CD14-positive monocyte (primary cell): ENCODE data around the gene HSPG2. TPM values are rescaled to one million over a fixed set of nuclear protein-coding genes. Genes with fewer than 3 reads are reported as not detected.

Source experiments
- DNase-seq, 3 donors: peaks; one replicate each; pipeline ENCODE4 v3.0.0-alpha.2; 2011 to 2022
- H2AFZ ChIP-seq: 2 replicates; pipeline ENCODE4 v1.6.0; 2012; ENCODE audit warnings: mild to moderate bottlenecking, low read depth, low read length, inconsistent platforms; ENCODE audit not compliant: insufficient read depth, poor library complexity, severe bottlenecking
- H3K27ac ChIP-seq, 2 donors: 1 replicate in 1 of 2; 2 replicates in 1 of 2; pipeline ENCODE4 v1.5.1; 2012 to 2013; ENCODE audit warnings: low read length in 2 of 2, control low read depth in 1 of 2, inconsistent platforms in 1 of 2, low read depth in 1 of 2, mild to moderate bottlenecking in 1 of 2
- H3K27me3 ChIP-seq, 2 donors: one replicate each; pipeline versions ENCODE4 v1.6.0 to v1.6.1; 2011 to 2013; ENCODE audit warnings: low read length in 2 of 2; ENCODE audit not compliant: control insufficient read depth in 2 of 2, insufficient read depth in 2 of 2
- H3K36me3 ChIP-seq, 2 donors: replicated peaks in 1 of 2; 1 replicate in 1 of 2; 2 replicates in 1 of 2; pipeline versions ENCODE4 v1.5.1 to v1.6.1; 2012 to 2013; ENCODE audit warnings: low read length in 2 of 2, control low read depth in 1 of 2, inconsistent platforms in 1 of 2, mild to moderate bottlenecking in 1 of 2; ENCODE audit not compliant: insufficient read depth in 2 of 2, control insufficient read depth in 1 of 2
- H3K4me1 ChIP-seq, 2 donors: 1 replicate in 1 of 2; 2 replicates in 1 of 2; pipeline versions ENCODE4 v1.5.1 to v1.6.1; 2012 to 2013; ENCODE audit warnings: low read length in 2 of 2, control low read depth in 1 of 2, inconsistent platforms in 1 of 2, mild to moderate bottlenecking in 1 of 2, moderate library complexity in 1 of 2; ENCODE audit not compliant: insufficient read depth in 2 of 2, control insufficient read depth in 1 of 2
- H3K4me2 ChIP-seq: replicated peaks from 2 replicates; pipeline ENCODE3; 2012; ENCODE audit warnings: low read length, moderate library complexity, mild to moderate bottlenecking; ENCODE audit not compliant: poor library complexity, severe bottlenecking; ENCODE audit errors: extremely low read depth
- H3K4me3 ChIP-seq, 3 experiments: fragments of 200-600 bp in 1 of 3; sonication (generic) in 1 of 3; replicated peaks in 1 of 3; 1 replicate in 2 of 3; 2 replicates in 1 of 3; pipeline ENCODE4 v1.5.1; 2011 to 2013; ENCODE audit warnings: low read length in 3 of 3, mild to moderate bottlenecking in 3 of 3, control low read depth in 2 of 3, low read depth in 2 of 3, inconsistent platforms in 1 of 3, moderate library complexity in 1 of 3
- H3K79me2 ChIP-seq: 2 replicates; pipeline ENCODE4 v1.6.0; 2012; ENCODE audit warnings: mild to moderate bottlenecking, control low read depth, inconsistent platforms, low read length, moderate library complexity; ENCODE audit not compliant: insufficient read depth
- H3K9ac ChIP-seq: 2 replicates; pipeline ENCODE4 v1.6.0; 2017; ENCODE audit warnings: low read length, mild to moderate bottlenecking; ENCODE audit not compliant: insufficient read depth, poor library complexity, severe bottlenecking
- H3K9me3 ChIP-seq, 2 donors: replicated peaks in 1 of 2; 1 replicate in 1 of 2; 2 replicates in 1 of 2; pipeline versions ENCODE4 v1.5.1 to v1.6.1; 2012 to 2013; ENCODE audit warnings: low read length in 2 of 2, control low read depth in 1 of 2; ENCODE audit not compliant: control insufficient read depth in 1 of 2, insufficient read depth in 1 of 2
- H4K20me1 ChIP-seq: 2 replicates; pipeline ENCODE4 v1.6.0; 2012; ENCODE audit warnings: mild to moderate bottlenecking, low read length, control low read depth, moderate library complexity; ENCODE audit not compliant: insufficient read depth
- H3K27ac Mint-ChIP-seq, 7 donors: one replicate each; pipeline ENCODE4 v1.8.0; 2020; ENCODE audit warnings: mild to moderate bottlenecking in 7 of 7, mixed read lengths in 7 of 7, moderate library complexity in 6 of 7, inconsistent platforms in 2 of 7
- H3K27me3 Mint-ChIP-seq, 3 donors: one replicate each; pipeline ENCODE4 v1.8.0; 2021 to 2022; ENCODE audit warnings: low read depth in 3 of 3, mild to moderate bottlenecking in 3 of 3, mixed read lengths in 3 of 3, moderate library complexity in 3 of 3, inconsistent platforms in 1 of 3
- H3K36me3 Mint-ChIP-seq, 2 donors: one replicate each; pipeline ENCODE4 v1.8.0; 2020; ENCODE audit warnings: mixed read lengths in 2 of 2, inconsistent platforms in 1 of 2, mild to moderate bottlenecking in 1 of 2
- H3K4me1 Mint-ChIP-seq: one replicate; pipeline ENCODE4 v1.8.0; 2020; ENCODE audit warnings: mild to moderate bottlenecking, mixed read lengths
- H3K4me3 Mint-ChIP-seq, 2 donors: one replicate each; pipeline ENCODE4 v1.8.0; 2020; ENCODE audit warnings: mild to moderate bottlenecking in 2 of 2, mixed read lengths in 2 of 2, moderate library complexity in 1 of 2
- H3K9me3 Mint-ChIP-seq, 7 donors: one replicate each; pipeline ENCODE4 v1.8.0; 2020 to 2022; ENCODE audit warnings: mixed read lengths in 7 of 7, mild to moderate bottlenecking in 6 of 7, moderate library complexity in 6 of 7, inconsistent platforms in 2 of 7
- CTCF ChIP-seq: fragments of 200-600 bp; IDR thresholded peaks from one replicate; pipeline ENCODE4 v1.8.0; 2022; ENCODE audit warnings: antibody characterized with exemption, mild to moderate bottlenecking
- WGBS: methylation state at CpG from one replicate; pipeline ENCODE4 v1.1.5; 2013; ENCODE audit warnings: missing lambda C conversion rate; ENCODE audit not compliant: insufficient coverage; 5-methylcytosine and 5-hydroxymethylcytosine counted together
- intact Hi-C, 2 donors: fragments of 100-400 bp; cut with micrococcal nuclease; formaldehyde crosslinking; loops; one replicate each; pipeline versions ENCODE4 v1.15.0 to v1.15.1; 2023
- polyA plus RNA-seq, 3 donors: library from polyadenylated mRNA; depleted of rRNA in 1 of 3; unstranded in 2 of 3; stranded (reverse) in 1 of 3; fragments of 300-500 nt in 2 of 3; fragments of >200 nt in 1 of 3; fragmentation: Illumina TruSeq in 2 of 3; gene quantifications; 1 replicate in 2 of 3; 2 replicates in 1 of 3; pipeline ENCODE4 v1.2.3, GENCODE V29; 2012 to 2021

The HSPG2 gene
- polyA plus RNA-seq, 3 donors, result 0.44 TPM; not detected in 2

GRCh38 chr1:21911205-21912001 is 25.7 kb downstream of the HSPG2 start:
- Mint-ChIP-seq H3K9me3 (no peaks in the 10 kb centered on the region), H3K27me3 (peaks cover 0 to 2% (median 0%) of the 10 kb centered on the region in 3 donors), H3K36me3 (no peaks in the 10 kb centered on the region), H3K4me3 (no peak overlapping the region), H3K27ac (no peak overlapping the region), H3K4me1 (peaks cover 33% of the 10 kb centered on the region)
- Histone ChIP-seq H3K36me3 (no peaks in the 10 kb centered on the region), H3K27me3 (no peaks in the 10 kb centered on the region), H3K79me2 (no peaks in the 10 kb centered on the region), H3K27ac (no peak overlapping the region), H3K4me3 (no peak overlapping the region), H3K9me3 (no peaks in the 10 kb centered on the region), H3K9ac (no peak overlapping the region), H3K4me2 (no peak overlapping the region), H2AFZ (no peak overlapping the region), H3K4me1 (peaks cover 11 to 16% of the 10 kb centered on the region in 2 donors), H4K20me1 (no peaks in the 10 kb centered on the region)
- no peak for TF ChIP-seq CTCF
- 70% methylated on average over 6 of the region's 10 CpGs for WGBS
- intact Hi-C loops, result no loop called here
- DNase-seq, result no peak

- Mint-ChIP-seq H3K4me1 (peaks cover 29% of the 10 kb centered on the region), H3K36me3 (no peaks in the 10 kb centered on the region), H3K9me3 (no peaks in the 10 kb centered on the region), H3K27ac (no peak overlapping the region), H3K27me3 (peaks cover 0 to 2% (median 0%) of the 10 kb centered on the region in 3 donors), H3K4me3 (no peak overlapping the region)
- intact Hi-C loops, result no loop called here
- Histone ChIP-seq H3K27ac (peak overlapping the region in 1 of 2 donors; percentile 20), H3K4me3 (no peak overlapping the region), H2AFZ (no peak overlapping the region), H3K27me3 (no peaks in the 10 kb centered on the region), H3K9ac (no peak overlapping the region), H3K79me2 (no peaks in the 10 kb centered on the region), H3K4me1 (peaks cover 11 to 16% of the 10 kb centered on the region in 2 donors), H3K9me3 (no peaks in the 10 kb centered on the region), H4K20me1 (no peaks in the 10 kb centered on the region), H3K4me2 (no peak overlapping the region), H3K36me3 (no peaks in the 10 kb centered on the region)
- no peak for DNase-seq
- no peak for TF ChIP-seq CTCF
- 92% methylated on average over 5 of the region's 11 CpGs for WGBS
Observed at GRCh38 chr1:21910558-21911204, 26.4 kb downstream of the HSPG2 start.
